Astrocyte of the hippocampus (primary cell): Measurements from ENCODE around the gene RNF8.
A peak's percentile ranks its signal among the peaks of the same experiment; 100 is the strongest.
"Not testable (repeated sequence)": the region's sequence is repeated elsewhere in the genome, so short reads cannot be mapped to it uniquely, and the experiment has no call there.

Source experiments
- DNase-seq: peaks from one replicate; pipeline ENCODE4 v3.0.0; 2011; ENCODE audit warnings: low read depth, low spot score

RNF8 gene

GRCh38 chr6:37321101-37321500 is 32.7 kb upstream of the RNF8 start:
- no peak for DNase-seq

GRCh38 chr6:37321516-37322415 is 32.0 kb upstream of the RNF8 start:
- no peak for DNase-seq

- no peak for DNase-seq
These were observed 30.2 kb upstream of the RNF8 start for GRCh38 chr6:37323580-37323979.

GRCh38 chr6:37324131-37325033 is 29.4 kb upstream of the RNF8 start:
- no peak for DNase-seq

GRCh38 chr6:37330345-37330744 is 23.4 kb upstream of the RNF8 start:
- DNase-seq = not testable (repeated sequence)

GRCh38 chr6:37331047-37331446 is 22.7 kb upstream of the RNF8 start:
- no peak for DNase-seq

GRCh38 chr6:37332894-37333293 is 20.9 kb upstream of the RNF8 start:
- DNase-seq = no peak

GRCh38 chr6:37334047-37334446 is 19.7 kb upstream of the RNF8 start:
- no peak for DNase-seq

GRCh38 chr6:37338317-37338716 is 15.5 kb upstream of the RNF8 start:
- DNase-seq = not testable (repeated sequence)

- DNase-seq = peak; percentile 36
These were observed 15.0 kb upstream of the RNF8 start for GRCh38 chr6:37338745-37339255.

- DNase-seq = peak; percentile 16
These were observed 13.8 kb upstream of the RNF8 start for GRCh38 chr6:37339741-37340638.

- DNase-seq = peak; percentile 25
These were observed 13.2 kb upstream of the RNF8 start for GRCh38 chr6:37340639-37340943.

- no peak for DNase-seq
These were observed 10.5 kb upstream of the RNF8 start for GRCh38 chr6:37343248-37343647.

GRCh38 chr6:37344308-37344707 is 9.5 kb upstream of the RNF8 start:
- DNase-seq = no peak

GRCh38 chr6:37345804-37346203 is 8.0 kb upstream of the RNF8 start:
- DNase-seq = not testable (repeated sequence)

- no peak for DNase-seq
These were observed 6.6 kb upstream of the RNF8 start for GRCh38 chr6:37347177-37347576.

GRCh38 chr6:37347670-37348111 is 6.1 kb upstream of the RNF8 start:
- peak; percentile 14 for DNase-seq

GRCh38 chr6:37351027-37351426 is 2.8 kb upstream of the RNF8 start:
- no peak for DNase-seq

- DNase-seq = no peak
These were observed 1.4 kb upstream of the RNF8 start for GRCh38 chr6:37352384-37352783.

- DNase-seq = peak; percentile 53
These were observed 972 bp downstream of the RNF8 start for GRCh38 chr6:37354526-37355384.
